Stomach (tissue), 9 donors: ENCODE data around the gene PEPD. TPM values are rescaled to one million over a fixed set of nuclear protein-coding genes. Genes with fewer than 3 reads are reported as not detected.

Experiments
- DNase-seq, 2 donors: peaks; one replicate each; pipeline versions ENCODE4 v3.0.0 to v3.0.0-alpha.2; 2013 to 2019
- H3K27ac ChIP-seq, 5 donors: fragments of 200-600 bp in 4 of 5; sonication (generic) in 4 of 5; one replicate each; pipeline ENCODE4 v1.5.1; 2013 to 2019; ENCODE audit warnings: mild to moderate bottlenecking in 1 of 5, moderate library complexity in 1 of 5
- H3K27me3 ChIP-seq, 3 donors: fragments of 200-600 bp; sonication (generic); one replicate each; pipeline ENCODE4 v1.5.1; 2017 to 2019; ENCODE audit warnings: mixed run types in 1 of 3
- H3K36me3 ChIP-seq, 4 donors: fragments of 200-600 bp; sonication (generic); 1 replicate in 3 of 4; 2 replicates in 1 of 4; pipeline ENCODE4 v1.5.1; 2016 to 2019
- H3K4me1 ChIP-seq, 4 donors: fragments of 200-600 bp; sonication (generic); one replicate each; pipeline ENCODE4 v1.5.1; 2016 to 2019
- H3K4me3 ChIP-seq, 4 donors: fragments of 200-600 bp; sonication (generic) in 3 of 4; one replicate each; pipeline ENCODE4 v1.5.1; 2016 to 2019; ENCODE audit warnings: mild to moderate bottlenecking in 1 of 4
- H3K9me3 ChIP-seq, 4 donors: fragments of 200-600 bp; sonication (generic); one replicate each; pipeline ENCODE4 v1.5.1; 2016 to 2019
- CTCF ChIP-seq, 7 experiments: fragments of 450-650 bp in 4 of 7; fragments of 200-600 bp in 3 of 7; sonication (generic) in 3 of 7; IDR thresholded peaks; one replicate each; pipeline ENCODE4 v1.5.1; 2016 to 2019; ENCODE audit warnings: antibody characterized with exemption in 7 of 7, control low read depth in 2 of 7, mild to moderate bottlenecking in 1 of 7
- EP300 ChIP-seq: sonication (generic); formaldehyde crosslinking; IDR thresholded peaks from one replicate; pipeline ENCODE4 v1.6.1; 2017; ENCODE audit warnings: antibody characterized with exemption
- POLR2A ChIP-seq, 4 donors: fragments of 450-650 bp; IDR thresholded peaks; one replicate each; pipeline ENCODE4 v1.6.1; 2016; ENCODE audit warnings: antibody characterized with exemption in 4 of 4, control low read depth in 2 of 4, mild to moderate bottlenecking in 1 of 4, moderate library complexity in 1 of 4
- POLR2AphosphoS5 ChIP-seq, 3 donors: sonication (generic); formaldehyde crosslinking; IDR thresholded peaks; one replicate each; pipeline ENCODE4 v1.6.1; 2016; ENCODE audit warnings: antibody characterized with exemption in 3 of 3
- WGBS, 5 donors: extraction: QIAGEN DNeasy Blood & Tissue Kit in 3 of 5; methylation state at CpG; one replicate each; pipeline versions ENCODE4 v1.1.5 to v1.1.7; 2013 to 2018; 5-methylcytosine and 5-hydroxymethylcytosine counted together
- intact Hi-C: fragments of 100-400 bp; cut with DNase I; formaldehyde crosslinking; loops from one replicate; pipeline ENCODE4 v1.15.1; 2023; ENCODE audit warnings: low total_unique reads
- polyA plus RNA-seq, 3 donors: library from polyadenylated mRNA; stranded (reverse); fragments of 200-250 nt; gene quantifications; one replicate each; pipeline ENCODE4 v1.2.3, GENCODE V29; 2013
- total RNA-seq, 5 donors: library from RNA; depleted of rRNA; stranded (reverse); fragments of >200 nt; gene quantifications; one replicate each; pipeline versions ENCODE4 v1.1.0 to v1.2.3, GENCODE V29; 2014 to 2016
- donor health status: healthy with polysubstance abuse.
- donor health status: Bipolar disorder and iron deficiency.
- donor health status: healthy.

The PEPD gene
- total and polyA plus RNA-seq, 8 donors: 8.8 to 99.4 (median 42.7) TPM

- TF ChIP-seq EP300 (no peak), POLR2A (IDR thresholded peaks at IDR 0.05) (no peak), CTCF (IDR thresholded peaks at IDR 0.05) (no peak), POLR2AphosphoS5 (IDR thresholded peaks at IDR 0.05) (no peak)
- no peaks in the 10 kb centered on the region for H3K9me3 ChIP-seq
- 73 to 80% (median 78%) methylated on average over 3 to 22 of the region's 22 CpGs for WGBS, 5 donors
- DNase-seq: no peak
- peaks cover 0 to 34% (median 0%) of the 10 kb centered on the region in 4 donors for H3K36me3 ChIP-seq
- H3K27ac ChIP-seq: no peak overlapping the region
- H3K4me1 ChIP-seq: peaks cover 17 to 52% (median 38%) of the 10 kb centered on the region in 4 donors
- no peaks in the 10 kb centered on the region for H3K27me3 ChIP-seq
- intact Hi-C loops: loop anchor here (10.0 kb wide), 1 partner anchor 85 kb away; no protein-coding TSS in a partner anchor
- no peak overlapping the region for H3K4me3 ChIP-seq
These were observed 121.6 kb downstream of the PEPD start for GRCh38 chr19:33399745-33400681.

- WGBS, 5 donors: 93 to 95% (median 94%) methylated on average over 15 to 28 of the region's 28 CpGs
- H3K4me1 ChIP-seq: peaks cover 25 to 54% (median 42%) of the 10 kb centered on the region in 4 donors
- DNase-seq: no peak
- intact Hi-C loops: loop anchor here (10.0 kb wide), 1 partner anchor 84 kb away; no protein-coding TSS in a partner anchor
- no peak for TF ChIP-seq EP300
- no peak for TF ChIP-seq POLR2AphosphoS5 (IDR thresholded peaks at IDR 0.05)
- no peak for TF ChIP-seq CTCF (IDR thresholded peaks at IDR 0.05)
- TF ChIP-seq POLR2A (IDR thresholded peaks at IDR 0.05): no peak
- H3K9me3 ChIP-seq: no peaks in the 10 kb centered on the region
- H3K36me3 ChIP-seq: peaks cover 0 to 34% (median 0%) of the 10 kb centered on the region in 4 donors
- H3K27ac ChIP-seq: no peak overlapping the region
- no peak overlapping the region for H3K4me3 ChIP-seq
- H3K27me3 ChIP-seq: no peaks in the 10 kb centered on the region
These were observed 122.4 kb downstream of the PEPD start for GRCh38 chr19:33399081-33399744.

GRCh38 chr19:33398361-33399060 is 123.1 kb downstream of the PEPD start:
- no peak overlapping the region for H3K4me3 ChIP-seq
- H3K4me1 ChIP-seq: peaks cover 28 to 54% (median 43%) of the 10 kb centered on the region in 4 donors
- H3K27ac ChIP-seq: no peak overlapping the region
- 89 to 93% (median 91%) methylated on average over 15 to 19 of the region's 19 CpGs for WGBS, 5 donors
- H3K9me3 ChIP-seq: no peaks in the 10 kb centered on the region
- peaks cover 0 to 34% (median 0%) of the 10 kb centered on the region in 4 donors for H3K36me3 ChIP-seq
- TF ChIP-seq EP300 (no peak), CTCF (IDR thresholded peaks at IDR 0.05) (no peak), POLR2AphosphoS5 (IDR thresholded peaks at IDR 0.05) (no peak), POLR2A (IDR thresholded peaks at IDR 0.05) (no peak)
- intact Hi-C loops: loop anchor here (10.0 kb wide), 1 partner anchor 84 kb away; no protein-coding TSS in a partner anchor
- H3K27me3 ChIP-seq: no peaks in the 10 kb centered on the region
- no peak for DNase-seq
